GM18519 (cell line): ENCODE results near the gene LMLN.
"Not testable (repeated sequence)": the region's sequence is repeated elsewhere in the genome, so short reads cannot be mapped to it uniquely, and the experiment has no call there.

Experiments used
- ATAC-seq: cut with Tn5 transposase; IDR thresholded peaks from one replicate; pipeline ENCODE4 v1.9.1; 2021; ENCODE audit warnings: mild to moderate bottlenecking, moderate library complexity; ENCODE audit not compliant: unreplicated experiment, low FRiP score

Gene LMLN

GRCh38 chr3:198071602-198072287, 111.7 kb downstream of the LMLN start:
- no peak for ATAC-seq

- no peak for ATAC-seq
These were observed 116.8 kb downstream of the LMLN start for GRCh38 chr3:198076722-198077308.

- peak; percentile 20 for ATAC-seq
These were observed 119.9 kb downstream of the LMLN start for GRCh38 chr3:198079771-198080520.

DNA sequence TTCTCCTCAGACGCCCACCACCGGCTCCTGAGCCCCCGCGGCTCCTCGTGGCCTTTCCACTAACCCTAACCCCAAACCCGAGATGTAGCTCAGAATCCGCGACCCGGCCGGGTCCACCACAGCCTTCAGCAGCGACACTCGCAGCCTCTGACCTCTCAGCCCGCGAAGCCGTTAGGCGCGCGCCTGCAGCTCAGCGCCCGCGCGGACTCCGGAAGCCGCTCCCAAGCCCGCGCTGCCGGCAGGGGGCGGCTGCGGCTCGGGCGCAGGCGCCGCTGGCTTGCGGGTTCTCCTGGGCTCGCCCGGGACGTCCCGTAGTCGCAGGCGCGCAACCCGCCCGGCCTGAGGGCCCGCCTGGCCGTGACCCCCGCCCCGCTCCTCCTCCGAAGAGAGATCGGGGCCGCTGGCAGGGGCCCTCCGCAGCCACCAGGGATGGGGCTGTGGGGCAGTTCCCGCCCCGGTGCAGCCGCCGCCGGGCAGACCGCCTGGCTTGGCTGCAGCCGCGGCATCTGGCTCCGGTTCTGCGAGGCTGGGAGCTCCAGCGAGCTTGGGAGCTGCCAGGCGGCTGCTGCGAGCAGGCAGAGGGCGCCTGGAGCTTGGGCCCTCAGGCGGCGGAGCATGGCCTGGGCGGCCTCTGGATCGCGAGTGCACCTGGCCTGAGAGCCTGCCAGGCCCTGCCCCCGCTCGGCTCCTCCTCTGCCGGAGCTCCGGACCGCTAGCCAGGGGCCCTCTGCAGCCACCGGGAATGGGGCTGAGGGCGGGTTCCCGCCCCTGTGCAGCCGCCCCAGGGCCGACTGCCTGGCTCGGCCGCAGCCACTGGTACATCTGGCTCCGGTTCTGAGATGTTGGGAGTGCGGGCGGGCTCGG, 120.7 kb downstream of the LMLN start:
- peak; percentile 83 for ATAC-seq

- no peak for ATAC-seq
These were observed 121.4 kb downstream of the LMLN start for GRCh38 chr3:198081421-198081844.

- ATAC-seq = not testable (repeated sequence)
These were observed 122.2 kb downstream of the LMLN start for GRCh38 chr3:198082226-198082625.

GRCh38 chr3:198088421-198088955, 128.5 kb downstream of the LMLN start:
- ATAC-seq = no peak

- ATAC-seq = no peak
These were observed 130.8 kb downstream of the LMLN start for GRCh38 chr3:198090795-198091332.

- ATAC-seq = no peak
These were observed 132.3 kb downstream of the LMLN start for GRCh38 chr3:198092276-198092675.

DNA sequence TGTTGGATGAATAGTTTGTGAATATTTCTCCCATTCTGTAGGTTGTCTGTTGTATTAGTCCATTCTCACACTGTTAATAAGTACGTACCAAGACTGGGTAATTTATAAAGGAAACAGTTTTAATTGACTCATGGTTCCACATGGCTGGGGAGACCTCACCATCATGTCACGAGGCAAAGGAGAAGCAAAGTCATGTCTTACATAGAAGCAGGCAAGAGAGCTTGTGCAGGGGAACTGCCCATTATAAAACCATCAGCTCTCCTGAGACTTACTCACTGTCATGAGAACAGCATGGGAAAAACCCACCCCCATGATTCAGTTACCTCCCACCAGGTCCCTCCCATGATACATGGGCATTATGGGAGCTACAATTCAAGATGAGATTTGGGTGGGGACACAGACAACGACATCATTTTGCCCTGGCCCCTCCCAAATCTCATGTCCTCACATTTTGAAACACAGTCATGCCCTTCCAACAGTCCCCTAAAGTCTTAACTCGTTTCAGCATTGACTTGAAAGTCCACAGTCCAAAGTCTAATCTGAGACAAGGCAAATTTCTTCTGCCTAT, 133.2 kb downstream of the LMLN start:
- ATAC-seq = no peak
